Measurements from ENCODE around the gene PPP1R13B. TPM values are rescaled to one million over a fixed set of nuclear protein-coding genes. Genes with fewer than 3 reads are reported as not detected.

PPP1R13B gene
- total and polyA plus RNA-seq, 12 donors: 9.6 to 42.4 (median 22.6) TPM

GRCh38 chr14:103735815-103736545 lies 111.4 kb downstream of the PPP1R13B start:
- no peak for TF ChIP-seq CTCF (IDR thresholded peaks at IDR 0.05)
- no peak for TF ChIP-seq POLR2A (IDR thresholded peaks at IDR 0.05)
- Histone ChIP-seq H3K4me3 (no peak overlapping the region), H3K27me3 (no peaks in the 10 kb centered on the region), H3K27ac (peak overlapping the region in 2 of 5 donors; percentile 79 to 88), H3K36me3 (replicated peaks in 1 of 2) (peaks cover 0 to 42% of the 10 kb centered on the region in 2 donors), H3K4me1 (replicated peaks in 1 of 2) (peaks cover 13 to 32% of the 10 kb centered on the region in 2 donors), H3K9me3 (replicated peaks in 1 of 3) (no peaks in the 10 kb centered on the region)
- 81 to 91% (median 86%) methylated on average over 19 to 22 of the region's 22 CpGs for WGBS, 4 donors
- no peak for DNase-seq
- intact Hi-C loops (cut with DNase I): no loop called here

GRCh38 chr14:103735439-103735814 lies 111.9 kb downstream of the PPP1R13B start:
- intact Hi-C loops (cut with DNase I): no loop called here
- WGBS, 4 donors: 69 to 80% (median 78%) methylated on average over 7 of the region's 7 CpGs
- Histone ChIP-seq H3K4me3 (no peak overlapping the region), H3K4me1 (replicated peaks in 1 of 2) (peaks cover 15 to 33% of the 10 kb centered on the region in 2 donors), H3K36me3 (replicated peaks in 1 of 2) (peaks cover 0 to 42% of the 10 kb centered on the region in 2 donors), H3K27me3 (no peaks in the 10 kb centered on the region), H3K9me3 (replicated peaks in 1 of 3) (no peaks in the 10 kb centered on the region), H3K27ac (peak overlapping the region in 2 of 5 donors; percentile 79 to 88)
- TF ChIP-seq POLR2A (IDR thresholded peaks at IDR 0.05) (no peak), CTCF (IDR thresholded peaks at IDR 0.05) (peak in 1 of 6 experiments; percentile 2)
- DNase-seq: peak in 1 of 7 donors; percentile 12

DNA sequence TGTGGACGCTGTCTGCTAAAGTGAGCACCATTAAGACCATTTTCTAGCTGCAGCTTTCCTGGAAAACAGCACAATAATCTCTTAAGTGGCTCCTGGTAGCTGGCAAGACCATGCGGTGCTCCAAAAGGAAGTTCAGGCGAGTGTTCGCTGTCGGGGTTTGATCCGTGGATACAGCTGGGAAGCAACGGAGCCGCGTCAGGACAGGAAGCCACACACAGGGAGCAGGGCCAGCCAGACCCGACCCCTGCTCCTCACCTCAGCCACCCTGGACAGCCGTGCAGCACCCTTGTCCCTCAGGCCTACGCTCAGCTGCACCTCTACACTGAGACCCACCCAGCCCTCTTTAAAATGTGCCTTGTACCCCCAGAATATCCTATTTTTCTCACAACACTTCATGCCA lies 112.4 kb downstream of the PPP1R13B start:
- no peaks in the 10 kb centered on the region for H3K9me3 ChIP-seq (replicated peaks in 1 of 3)
- no peaks in the 10 kb centered on the region for H3K27me3 ChIP-seq
- DNase-seq: peak in 1 of 7 donors; percentile 46
- H3K4me1 ChIP-seq (replicated peaks in 1 of 2): peaks cover 18 to 37% of the 10 kb centered on the region in 2 donors
- H3K36me3 ChIP-seq (replicated peaks in 1 of 2): peaks cover 0 to 43% of the 10 kb centered on the region in 2 donors
- H3K27ac ChIP-seq: peak overlapping the region in 2 of 5 donors; percentile 79 to 88
- intact Hi-C loops (cut with DNase I): no loop called here
- H3K4me3 ChIP-seq: no peak overlapping the region
- 53 to 78% (median 69%) methylated on average over 12 of the region's 12 CpGs for WGBS, 4 donors
- TF ChIP-seq CTCF (IDR thresholded peaks at IDR 0.05) (no peak), POLR2A (IDR thresholded peaks at IDR 0.05) (no peak)

DNA sequence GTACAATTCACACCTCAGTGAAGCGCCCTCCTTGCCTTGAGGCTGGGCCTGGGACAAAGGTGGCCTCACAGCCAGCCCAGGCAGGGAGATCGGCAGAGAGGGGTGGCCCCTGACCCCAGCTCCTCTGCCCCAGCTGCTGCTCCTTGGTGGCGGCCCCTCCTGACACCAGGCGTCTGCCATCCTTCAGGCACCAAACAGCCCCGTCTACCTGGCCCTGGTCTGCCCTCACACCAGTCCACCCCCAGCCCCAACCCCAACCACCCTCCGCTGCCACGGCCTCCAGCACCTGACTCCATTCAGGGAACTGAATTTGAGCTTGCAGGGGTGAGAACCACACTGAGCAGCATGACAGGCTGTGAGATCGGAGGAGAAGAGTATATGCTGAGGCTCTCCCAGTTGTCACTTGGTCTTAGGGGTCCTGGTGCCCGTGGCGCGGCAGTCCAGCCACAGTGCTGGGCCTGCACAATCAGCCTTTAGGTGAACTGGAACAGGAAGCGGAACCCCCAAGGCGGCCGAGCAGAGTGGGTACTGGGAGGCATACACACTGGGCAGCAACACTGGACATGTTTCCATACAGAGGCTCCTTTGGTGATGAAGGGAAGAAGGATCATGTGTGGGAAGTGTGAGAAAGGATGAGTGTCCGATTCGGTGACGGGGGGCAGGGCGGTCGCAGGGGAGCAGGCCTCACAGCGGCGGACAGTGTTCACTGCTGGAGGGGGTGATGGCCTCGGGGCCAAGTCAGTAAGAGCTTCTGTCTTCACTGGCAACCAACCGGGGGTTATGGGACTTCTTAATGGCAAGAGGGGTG lies 113.1 kb downstream of the PPP1R13B start:
- DNase-seq: no peak
- Histone ChIP-seq H3K4me1 (replicated peaks in 1 of 2) (peaks cover 18 to 38% of the 10 kb centered on the region in 2 donors), H3K4me3 (no peak overlapping the region), H3K27ac (peak overlapping the region in 2 of 5 donors; percentile 79 to 88), H3K36me3 (replicated peaks in 1 of 2) (peaks cover 0 to 43% of the 10 kb centered on the region in 2 donors), H3K9me3 (replicated peaks in 1 of 3) (no peaks in the 10 kb centered on the region), H3K27me3 (no peaks in the 10 kb centered on the region)
- 89 to 92% (median 91%) methylated on average over 21 to 23 of the region's 23 CpGs for WGBS, 4 donors
- TF ChIP-seq CTCF (IDR thresholded peaks at IDR 0.05) (no peak), POLR2A (IDR thresholded peaks at IDR 0.05) (no peak)
- intact Hi-C loops (cut with DNase I): no loop called here

Data from adrenal gland (tissue), 12 donors.